ENCODE data around the gene HTRA1. TPM values are rescaled to one million over a fixed set of nuclear protein-coding genes. Genes with fewer than 3 reads are reported as not detected.

HTRA1 gene
- total and polyA plus RNA-seq, 4 donors, result 261 to 465 (median 355) TPM

DNA sequence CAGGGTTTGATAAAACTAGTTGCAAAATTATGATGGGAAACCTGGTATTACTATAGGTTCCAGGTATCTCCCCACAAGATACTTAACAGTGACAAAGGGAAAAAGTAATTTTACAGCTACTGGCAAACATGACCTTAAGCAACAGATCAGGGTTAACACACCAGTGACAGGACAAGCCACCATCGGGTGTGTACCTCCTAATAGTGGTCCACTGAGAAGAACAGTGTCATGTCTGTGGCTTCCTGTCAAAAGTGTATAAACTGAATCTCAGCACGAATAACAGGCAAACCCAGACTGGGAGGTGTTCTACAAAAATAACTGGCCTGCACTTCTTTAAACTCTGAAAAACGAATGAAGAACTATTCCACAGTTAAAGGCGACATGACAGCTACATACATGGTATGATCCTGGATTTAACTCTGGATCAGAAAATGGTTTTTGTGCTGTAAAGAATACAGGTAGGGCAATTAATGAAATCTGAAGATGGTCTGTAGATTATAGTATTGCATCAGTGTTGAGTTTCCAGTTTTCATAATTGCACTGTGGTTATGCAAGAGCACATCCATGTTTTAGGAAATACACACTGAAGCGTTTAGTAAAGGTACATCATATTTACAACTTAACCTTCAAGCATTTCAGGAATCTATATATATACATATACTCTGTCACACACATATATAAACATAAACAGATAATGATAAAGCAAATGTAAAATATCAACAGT, 38.9 kb upstream of the HTRA1 start:
- intact Hi-C loops (cut with DNase I), result no loop called here
- ATAC-seq (ENCODE audit: low FRiP score) (no peak), DNase-seq (no peak)
- peaks cover 0 to 2% of the 10 kb centered on the region in 2 donors for H3K36me3 ChIP-seq (ENCODE audit: control insufficient read depth in 1 of 2, insufficient read depth in 2 of 2, low read length in 1 of 2)
- no peaks in the 10 kb centered on the region for H3K9me3 ChIP-seq (ENCODE audit: control insufficient read depth, low read length)
- no peak overlapping the region for H3K4me3 ChIP-seq (ENCODE audit: low read length in 2 of 2)
- 80 to 85% methylated on average over 5 of the region's 5 CpGs for WGBS, 2 donors
- H3K27me3 ChIP-seq (ENCODE audit: control insufficient read depth in 1 of 2, insufficient read depth in 2 of 2, low read length in 1 of 2), result no peaks in the 10 kb centered on the region
- no peak overlapping the region for H3K27ac ChIP-seq (ENCODE audit: low read depth in 1 of 2, low read length in 2 of 2)
- H3K4me1 ChIP-seq (ENCODE audit: control insufficient read depth in 1 of 2, insufficient read depth in 2 of 2, low read length in 2 of 2), result no peaks in the 10 kb centered on the region

- ATAC-seq (ENCODE audit: low FRiP score) (no peak), DNase-seq (no peak)
- WGBS, 2 donors, result 85 to 92% methylated on average over 2 of the region's 2 CpGs
- intact Hi-C loops (cut with DNase I), result no loop called here
- no peaks in the 10 kb centered on the region for H3K9me3 ChIP-seq (ENCODE audit: control insufficient read depth, low read length)
- no peak overlapping the region for H3K27ac ChIP-seq (ENCODE audit: low read depth in 1 of 2, low read length in 2 of 2)
- H3K36me3 ChIP-seq (ENCODE audit: control insufficient read depth in 1 of 2, insufficient read depth in 2 of 2, low read length in 1 of 2), result peaks cover 0 to 5% of the 10 kb centered on the region in 2 donors
- no peaks in the 10 kb centered on the region for H3K27me3 ChIP-seq (ENCODE audit: control insufficient read depth in 1 of 2, insufficient read depth in 2 of 2, low read length in 1 of 2)
- H3K4me3 ChIP-seq (ENCODE audit: low read length in 2 of 2), result no peak overlapping the region
- no peaks in the 10 kb centered on the region for H3K4me1 ChIP-seq (ENCODE audit: control insufficient read depth in 1 of 2, insufficient read depth in 2 of 2, low read length in 2 of 2)
These were observed 37.3 kb upstream of the HTRA1 start for GRCh38 chr10:122424059-122424458.

DNA sequence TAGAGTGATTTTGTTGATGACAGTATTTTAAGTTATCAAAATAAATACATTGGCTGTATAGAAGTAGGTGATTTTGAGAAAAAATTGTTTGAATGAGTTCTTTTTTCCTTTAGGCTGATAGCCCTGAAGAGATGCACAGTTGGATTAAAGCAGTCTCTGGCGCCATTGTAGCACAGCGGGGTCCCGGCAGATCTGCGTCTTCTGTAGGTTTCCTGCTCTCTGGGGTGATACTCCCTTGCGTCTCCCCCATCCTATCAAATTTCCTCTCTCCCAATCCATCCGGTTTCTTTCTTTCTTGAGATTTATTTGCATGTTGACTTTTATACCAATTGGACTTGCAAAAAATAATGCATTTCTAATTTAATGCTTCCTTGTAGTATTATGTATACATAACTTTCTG, 34.5 kb upstream of the HTRA1 start:
- Histone ChIP-seq H3K27ac (ENCODE audit: low read depth in 1 of 2, low read length in 2 of 2) (no peak overlapping the region), H3K4me3 (ENCODE audit: low read length in 2 of 2) (no peak overlapping the region), H3K9me3 (ENCODE audit: control insufficient read depth, low read length) (no peaks in the 10 kb centered on the region), H3K36me3 (ENCODE audit: control insufficient read depth in 1 of 2, insufficient read depth in 2 of 2, low read length in 1 of 2) (peaks cover 0 to 5% of the 10 kb centered on the region in 2 donors), H3K27me3 (ENCODE audit: control insufficient read depth in 1 of 2, insufficient read depth in 2 of 2, low read length in 1 of 2) (no peaks in the 10 kb centered on the region), H3K4me1 (ENCODE audit: control insufficient read depth in 1 of 2, insufficient read depth in 2 of 2, low read length in 2 of 2) (no peaks in the 10 kb centered on the region)
- intact Hi-C loops (cut with DNase I), result no loop called here
- 93 to 95% methylated on average over 6 of the region's 6 CpGs for WGBS, 2 donors
- no peak for DNase-seq
- no peak for ATAC-seq (ENCODE audit: low FRiP score)

DNA sequence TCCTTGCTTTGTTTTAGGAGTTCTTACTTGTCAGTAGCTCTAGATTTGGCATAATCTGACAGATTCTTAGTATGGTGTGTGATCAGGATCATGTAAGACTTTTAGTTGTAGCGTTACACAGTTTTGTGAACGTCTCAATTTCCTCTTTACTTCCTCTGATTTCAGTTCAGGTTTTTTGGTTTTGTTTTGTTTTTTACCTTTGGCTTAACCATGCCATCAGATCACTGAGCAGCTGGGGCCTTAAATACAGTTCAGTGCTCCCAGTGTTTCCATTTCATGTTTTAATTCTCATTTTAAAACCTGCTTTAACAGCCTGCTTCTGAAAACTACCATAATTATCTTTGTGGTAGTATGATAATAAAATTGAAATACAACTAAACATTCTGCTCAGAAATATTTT, 34.1 kb upstream of the HTRA1 start:
- DNase-seq (no peak), ATAC-seq (ENCODE audit: low FRiP score) (no peak)
- no peaks in the 10 kb centered on the region for H3K4me1 ChIP-seq (ENCODE audit: control insufficient read depth in 1 of 2, insufficient read depth in 2 of 2, low read length in 2 of 2)
- peaks cover 0 to 5% of the 10 kb centered on the region in 2 donors for H3K36me3 ChIP-seq (ENCODE audit: control insufficient read depth in 1 of 2, insufficient read depth in 2 of 2, low read length in 1 of 2)
- no peaks in the 10 kb centered on the region for H3K9me3 ChIP-seq (ENCODE audit: control insufficient read depth, low read length)
- WGBS, 2 donors, result 81 to 86% methylated on average over 2 of the region's 2 CpGs
- H3K27me3 ChIP-seq (ENCODE audit: control insufficient read depth in 1 of 2, insufficient read depth in 2 of 2, low read length in 1 of 2), result no peaks in the 10 kb centered on the region
- intact Hi-C loops (cut with DNase I), result no loop called here
- no peak overlapping the region for H3K4me3 ChIP-seq (ENCODE audit: low read length in 2 of 2)
- H3K27ac ChIP-seq (ENCODE audit: low read depth in 1 of 2, low read length in 2 of 2), result no peak overlapping the region

GRCh38 chr10:122435212-122435827, 26.0 kb upstream of the HTRA1 start:
- Histone ChIP-seq H3K4me1 (ENCODE audit: control insufficient read depth in 1 of 2, insufficient read depth in 2 of 2, low read length in 2 of 2) (no peaks in the 10 kb centered on the region), H3K27me3 (ENCODE audit: control insufficient read depth in 1 of 2, insufficient read depth in 2 of 2, low read length in 1 of 2) (no peaks in the 10 kb centered on the region), H3K4me3 (ENCODE audit: low read length in 2 of 2) (no peak overlapping the region), H3K36me3 (ENCODE audit: control insufficient read depth in 1 of 2, insufficient read depth in 2 of 2, low read length in 1 of 2) (peaks cover 0 to 3% of the 10 kb centered on the region in 2 donors), H3K9me3 (ENCODE audit: control insufficient read depth, low read length) (no peaks in the 10 kb centered on the region), H3K27ac (ENCODE audit: low read depth in 1 of 2, low read length in 2 of 2) (no peak overlapping the region)
- 29 to 30% methylated on average over 3 of the region's 3 CpGs for WGBS, 2 donors
- intact Hi-C loops (cut with DNase I), result loop anchor here in 1 of 2 donors (5.0 kb wide), 1 partner anchor 132 kb away; no protein-coding TSS in a partner anchor
- ATAC-seq (ENCODE audit: low FRiP score) (no peak), DNase-seq (no peak)

GRCh38 chr10:122441961-122442360, 19.4 kb upstream of the HTRA1 start:
- no peaks in the 10 kb centered on the region for H3K27me3 ChIP-seq (ENCODE audit: control insufficient read depth in 1 of 2, insufficient read depth in 2 of 2, low read length in 1 of 2)
- H3K9me3 ChIP-seq (ENCODE audit: control insufficient read depth, low read length), result no peaks in the 10 kb centered on the region
- ATAC-seq (ENCODE audit: low FRiP score) (no peak), DNase-seq (no peak)
- H3K4me1 ChIP-seq (ENCODE audit: control insufficient read depth in 1 of 2, insufficient read depth in 2 of 2, low read length in 2 of 2), result no peaks in the 10 kb centered on the region
- WGBS, 2 donors, result 88% methylated on average over 7 of the region's 7 CpGs
- peaks cover 0 to 3% of the 10 kb centered on the region in 2 donors for H3K36me3 ChIP-seq (ENCODE audit: control insufficient read depth in 1 of 2, insufficient read depth in 2 of 2, low read length in 1 of 2)
- H3K4me3 ChIP-seq (ENCODE audit: low read length in 2 of 2), result no peak overlapping the region
- H3K27ac ChIP-seq (ENCODE audit: low read depth in 1 of 2, low read length in 2 of 2), result no peak overlapping the region
- intact Hi-C loops (cut with DNase I), result no loop called here

GRCh38 chr10:122445469-122445868, 15.9 kb upstream of the HTRA1 start:
- intact Hi-C loops (cut with DNase I), result loop anchor here in 1 of 2 donors (5.0 kb wide), 1 partner anchor 122 kb away; no protein-coding TSS in a partner anchor
- H3K27ac ChIP-seq (ENCODE audit: low read depth in 1 of 2, low read length in 2 of 2), result no peak overlapping the region
- peaks cover 0 to 2% of the 10 kb centered on the region in 2 donors for H3K4me1 ChIP-seq (ENCODE audit: control insufficient read depth in 1 of 2, insufficient read depth in 2 of 2, low read length in 2 of 2)
- no peaks in the 10 kb centered on the region for H3K36me3 ChIP-seq (ENCODE audit: control insufficient read depth in 1 of 2, insufficient read depth in 2 of 2, low read length in 1 of 2)
- no peak overlapping the region for H3K4me3 ChIP-seq (ENCODE audit: low read length in 2 of 2)
- ATAC-seq (ENCODE audit: low FRiP score) (no peak), DNase-seq (no peak)
- no peaks in the 10 kb centered on the region for H3K27me3 ChIP-seq (ENCODE audit: control insufficient read depth in 1 of 2, insufficient read depth in 2 of 2, low read length in 1 of 2)
- WGBS, 2 donors, result 83 to 88% methylated on average over 1 of the region's 1 CpG
- no peaks in the 10 kb centered on the region for H3K9me3 ChIP-seq (ENCODE audit: control insufficient read depth, low read length)

DNA sequence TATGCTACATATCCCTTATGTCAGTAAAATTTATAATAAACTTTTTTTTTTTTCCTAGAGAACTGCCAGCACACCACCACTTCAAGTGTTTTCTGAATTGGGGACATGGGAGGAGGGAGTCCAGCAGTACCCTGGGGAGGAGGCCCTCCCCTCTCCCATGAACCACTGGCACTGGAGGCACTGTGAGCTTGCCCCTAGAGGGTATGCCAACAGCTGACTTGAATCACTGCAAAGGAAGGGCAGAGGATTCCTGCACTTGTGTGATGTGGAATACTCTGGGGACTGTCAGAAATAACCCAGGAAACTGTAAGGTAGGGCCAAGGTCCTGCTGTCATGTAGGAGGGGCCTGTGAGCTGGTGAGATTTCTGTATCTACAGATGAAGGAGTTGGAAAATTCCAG, 15.4 kb upstream of the HTRA1 start:
- H3K27ac ChIP-seq (ENCODE audit: low read depth in 1 of 2, low read length in 2 of 2), result no peak overlapping the region
- no peak for ATAC-seq (ENCODE audit: low FRiP score)
- no peaks in the 10 kb centered on the region for H3K36me3 ChIP-seq (ENCODE audit: control insufficient read depth in 1 of 2, insufficient read depth in 2 of 2, low read length in 1 of 2)
- no peak overlapping the region for H3K4me3 ChIP-seq (ENCODE audit: low read length in 2 of 2)
- H3K27me3 ChIP-seq (ENCODE audit: control insufficient read depth in 1 of 2, insufficient read depth in 2 of 2, low read length in 1 of 2), result no peaks in the 10 kb centered on the region
- no peaks in the 10 kb centered on the region for H3K9me3 ChIP-seq (ENCODE audit: control insufficient read depth, low read length)
- H3K4me1 ChIP-seq (ENCODE audit: control insufficient read depth in 1 of 2, insufficient read depth in 2 of 2, low read length in 2 of 2), result peaks cover 0 to 2% of the 10 kb centered on the region in 2 donors
- intact Hi-C loops (cut with DNase I), result loop anchor here in 1 of 2 donors (5.0 kb wide), 1 partner anchor 121 kb away; no protein-coding TSS in a partner anchor
- DNase-seq, result no peak
